SK-N-SH (cell line): ENCODE measurements around the gene NSL1. TPM values are rescaled to one million over a fixed set of nuclear protein-coding genes. Genes with fewer than 3 reads are reported as not detected.
A peak's percentile ranks its signal among the peaks of the same experiment; 100 is the strongest.
"Not testable (repeated sequence)": the region's sequence is repeated elsewhere in the genome, so short reads cannot be mapped to it uniquely, and the experiment has no call there.

Experiments
- CTCF ChIA-PET: fragments of 300-600, 350-600 bp; formaldehyde crosslinking; extraction: SDS; loops from one replicate; lab custom pipeline; 2021; lab: Yijun Ruan, JAX
- POLR2A ChIA-PET: fragments of 350-600 bp; sonication (Branson Sonifier 250); formaldehyde crosslinking; extraction: SDS; loops from one replicate; lab custom pipeline; 2020; ENCODE audit warnings: antibody characterized with exemption, inconsistent platforms; lab: Yijun Ruan, JAX
- DNase-seq: peaks from one replicate; pipeline ENCODE4 v3.0.0; 2012
- H2AFZ ChIP-seq: fragments of 200-600 bp; sonication (generic); 2 replicates; pipeline ENCODE4 v1.8.1; 2016; ENCODE audit warnings: antibody characterized with exemption, mild to moderate bottlenecking, low read depth
- H3F3A ChIP-seq: fragments of 200-600 bp; sonication (generic); replicated peaks from 2 replicates; pipeline ENCODE3; 2016; ENCODE audit warnings: antibody characterized with exemption, mild to moderate bottlenecking; ENCODE audit not compliant: insufficient read depth
- H3K27ac ChIP-seq, 2 experiments: fragments of 200-500 bp in 1 of 2; fragments of 200-600 bp in 1 of 2; sonication (Bioruptor generic) in 1 of 2; sonication (generic), shearing (Covaris generic) in 1 of 2; 2 replicates each; pipeline versions ENCODE4 v1.5.1 to v1.6.1; 2014 to 2016; ENCODE audit warnings: low read depth in 2 of 2, inconsistent platforms in 1 of 2, low read length in 1 of 2, mild to moderate bottlenecking in 1 of 2, mixed read lengths in 1 of 2
- H3K27me3 ChIP-seq: fragments of 200-600 bp; sonication (generic), shearing (Covaris generic); 2 replicates; pipeline ENCODE4 v1.6.1; 2016; ENCODE audit warnings: mixed run types; ENCODE audit not compliant: insufficient read depth
- H3K36me3 ChIP-seq, 2 experiments: fragments of 200-500 bp in 1 of 2; fragments of 200-600 bp in 1 of 2; sonication (Bioruptor generic) in 1 of 2; sonication (generic) in 1 of 2; replicated peaks in 1 of 2; 2 replicates each; pipeline versions ENCODE3 to v1.5.1; 2014 to 2016; ENCODE audit warnings: low read length in 1 of 2, mild to moderate bottlenecking in 1 of 2; ENCODE audit not compliant: insufficient read depth in 2 of 2, control insufficient read depth in 1 of 2
- H3K4me1 ChIP-seq, 2 experiments: fragments of 200-500 bp in 1 of 2; fragments of 200-600 bp in 1 of 2; sonication (Bioruptor generic) in 1 of 2; sonication (generic), shearing (Covaris generic) in 1 of 2; 2 replicates each; pipeline versions ENCODE4 v1.5.1 to v1.6.1; 2014 to 2016; ENCODE audit warnings: low read depth in 1 of 2, low read length in 1 of 2, mixed run types in 1 of 2; ENCODE audit not compliant: insufficient read depth in 2 of 2, control insufficient read depth in 1 of 2
- H3K4me2 ChIP-seq: fragments of 200-600 bp; sonication (generic), shearing (Covaris generic); 2 replicates; pipeline ENCODE4 v1.6.1; 2017; ENCODE audit warnings: mixed run types
- H3K4me3 ChIP-seq, 2 experiments: fragments of 200-500 bp in 1 of 2; fragments of 200-600 bp in 1 of 2; sonication (Bioruptor generic) in 1 of 2; sonication (generic), shearing (Covaris generic) in 1 of 2; 2 replicates each; pipeline versions ENCODE4 v1.5.1 to v1.8.1; 2014 to 2016; ENCODE audit warnings: low read depth in 2 of 2, inconsistent platforms in 1 of 2, low read length in 1 of 2, mild to moderate bottlenecking in 1 of 2, mixed read lengths in 1 of 2, moderate library complexity in 1 of 2
- H3K79me2 ChIP-seq: fragments of 200-600 bp; sonication (generic); 2 replicates; pipeline ENCODE4 v1.8.1; 2017; ENCODE audit warnings: mild to moderate bottlenecking; ENCODE audit not compliant: insufficient read depth
- H3K9ac ChIP-seq: fragments of 200-600 bp; sonication (generic); 2 replicates; pipeline ENCODE4 v1.6.1; 2017; ENCODE audit warnings: mixed run types
- H3K9me2 ChIP-seq: fragments of 200-600 bp; sonication (generic); 2 replicates; pipeline ENCODE4 v1.6.1; 2017; ENCODE audit warnings: mixed run types
- H3K9me3 ChIP-seq: fragments of 200-600 bp; sonication (generic); 2 replicates; pipeline ENCODE4 v1.6.1; 2017; ENCODE audit warnings: mixed run types, mild to moderate bottlenecking, moderate library complexity
- H4K20me1 ChIP-seq: fragments of 200-600 bp; sonication (generic); 2 replicates; pipeline ENCODE4 v1.6.1; 2017; ENCODE audit warnings: mild to moderate bottlenecking, mixed run types; ENCODE audit not compliant: insufficient read depth
- FOXJ3 ChIP-seq: sonication (generic); formaldehyde crosslinking; IDR thresholded peaks from 2 replicates; pipeline ENCODE4 v1.5.1; 2020; ENCODE audit warnings: mild to moderate bottlenecking, missing genetic modification reagents
- FOXM1 ChIP-seq: IDR thresholded peaks from 2 replicates; pipeline ENCODE4 v1.4.0; 2012; ENCODE audit warnings: low read depth, mild to moderate bottlenecking
- GABPA ChIP-seq: IDR thresholded peaks from 2 replicates; pipeline ENCODE4 v1.4.0; 2012; ENCODE audit warnings: low read depth, mild to moderate bottlenecking
- GATA2 ChIP-seq: sonication (generic); formaldehyde crosslinking; IDR thresholded peaks from 2 replicates; pipeline ENCODE4 v1.5.0; 2020; ENCODE audit warnings: mild to moderate bottlenecking, missing genetic modification reagents
- MXI1 ChIP-seq: IDR thresholded peaks from 2 replicates; pipeline ENCODE4 v1.6.1; 2012; ENCODE audit warnings: mild to moderate bottlenecking, low read depth, low read length, improper control_type of control experiment
- NFIC ChIP-seq: IDR thresholded peaks from 2 replicates; pipeline ENCODE4 v1.4.0; 2012; ENCODE audit warnings: borderline replicate concordance
- PBX3 ChIP-seq: IDR thresholded peaks from 2 replicates; pipeline ENCODE4; 2012
- RAD21 ChIP-seq: IDR thresholded peaks from 2 replicates; pipeline ENCODE4 v1.6.1; 2012; ENCODE audit warnings: mild to moderate bottlenecking, low read length
- RCOR1 ChIP-seq: fragments of 150-350 bp; IDR thresholded peaks from 2 replicates; pipeline ENCODE4 v1.6.1; 2017; ENCODE audit warnings: antibody characterized with exemption, low read length
- RFX5 ChIP-seq: IDR thresholded peaks from 2 replicates; pipeline ENCODE4 v1.6.1; 2012; ENCODE audit warnings: mild to moderate bottlenecking, improper control_type of control experiment, low read length
- SIN3A ChIP-seq: IDR thresholded peaks from 2 replicates; pipeline ENCODE4 v1.6.1; 2012; ENCODE audit warnings: low read depth, mild to moderate bottlenecking, low read length, moderate library complexity, borderline replicate concordance
- TAF1 ChIP-seq: IDR thresholded peaks from 2 replicates; pipeline ENCODE4 v1.6.1; 2012; ENCODE audit warnings: low read depth, mild to moderate bottlenecking, low read length, moderate library complexity, borderline replicate concordance
- TCF12 ChIP-seq: IDR thresholded peaks from 2 replicates; pipeline ENCODE4 v1.4.0; 2012
- TEAD4 ChIP-seq: IDR thresholded peaks from 2 replicates; pipeline ENCODE4 v1.4.0; 2012; ENCODE audit warnings: mild to moderate bottlenecking, borderline replicate concordance; ENCODE audit not compliant: insufficient read depth
- YY1 ChIP-seq: IDR thresholded peaks from 2 replicates; pipeline ENCODE4 v1.4.0; 2012; ENCODE audit warnings: low read depth, mild to moderate bottlenecking
- ZBTB33 ChIP-seq: IDR thresholded peaks from 2 replicates; pipeline ENCODE4 v1.4.0; 2012; ENCODE audit warnings: low read depth, borderline replicate concordance
- WGBS: methylation state at CpG from one replicate; pipeline ENCODE4 v1.1.6; 2017; ENCODE audit warnings: low lambda C conversion rate; 5-methylcytosine and 5-hydroxymethylcytosine counted together
- polyA plus RNA-seq, 3 experiments: library from polyadenylated mRNA; depleted of rRNA; stranded (reverse); fragments of >200 nt; gene quantifications; 2 replicates each; pipeline ENCODE4 v1.2.3, GENCODE V29; 2012
- TF ChIP-seq, protein P1 (sequence below): IDR thresholded peaks from 2 replicates; pipeline ENCODE4 v1.4.0; 2012; ENCODE audit warnings: low read depth, borderline replicate concordance
- TF ChIP-seq, protein P2 (sequence below): fragments of 150-350 bp; IDR thresholded peaks from 2 replicates; pipeline ENCODE4 v1.6.1; 2016; ENCODE audit warnings: mild to moderate bottlenecking, low read depth, low read length

NSL1 gene
- polyA plus RNA-seq, 1 of the 3 experiments (the other 2 are of a cell fraction): 22.5 TPM

DNA sequence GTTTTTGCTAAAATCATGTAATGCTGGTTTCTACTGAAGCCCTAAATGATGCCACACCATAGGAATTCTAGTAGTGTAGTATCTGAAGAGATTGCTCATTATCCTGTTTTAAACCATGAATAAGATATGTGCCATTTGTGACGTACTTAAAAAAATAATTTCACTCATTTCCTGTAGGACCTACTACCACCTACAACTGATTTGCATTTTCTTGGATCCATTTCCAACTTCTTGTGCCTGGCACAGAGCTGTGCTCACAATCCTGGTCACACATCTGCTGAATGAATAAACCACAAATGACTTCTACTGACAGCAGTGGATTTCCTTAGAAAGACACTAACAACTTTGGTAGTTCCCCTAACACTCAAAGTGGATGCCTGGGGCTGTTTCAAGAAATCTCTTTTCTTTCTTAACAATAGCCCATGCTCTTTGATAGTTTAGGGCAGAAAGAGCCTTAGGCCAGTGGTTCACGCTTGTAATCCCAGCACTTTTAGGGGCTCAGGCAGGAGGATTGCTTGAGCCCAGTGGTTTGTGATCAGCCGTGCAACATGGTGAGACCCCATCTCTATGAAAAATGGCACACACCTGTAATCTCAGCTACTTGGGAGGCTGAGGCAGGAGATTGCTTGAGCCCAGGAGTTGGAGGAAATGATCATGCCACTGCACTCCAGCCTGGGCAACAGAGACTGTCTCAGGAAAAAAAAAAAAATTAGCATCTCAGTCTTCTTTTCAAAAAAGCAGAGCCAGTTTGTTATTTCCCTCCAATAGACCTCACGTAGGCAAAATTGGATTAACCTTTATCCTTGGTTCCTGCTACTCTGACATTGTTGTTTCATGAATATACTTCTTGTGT, 78.9 kb downstream of the NSL1 start:
- no peak overlapping the region for H3K4me2 ChIP-seq
- no peak for DNase-seq
- H3K4me3 ChIP-seq: no peak overlapping the region
- no peaks in the 10 kb centered on the region for H3K9me3 ChIP-seq
- H3F3A ChIP-seq: peaks cover 3% of the 10 kb centered on the region
- TF ChIP-seq RFX5 (no peak), MXI1 (no peak), FOXJ3 (no peak), GATA2 (CRISPR knock-in tag) (no peak), RAD21 (no peak)
- TF ChIP-seq, protein P1, sequence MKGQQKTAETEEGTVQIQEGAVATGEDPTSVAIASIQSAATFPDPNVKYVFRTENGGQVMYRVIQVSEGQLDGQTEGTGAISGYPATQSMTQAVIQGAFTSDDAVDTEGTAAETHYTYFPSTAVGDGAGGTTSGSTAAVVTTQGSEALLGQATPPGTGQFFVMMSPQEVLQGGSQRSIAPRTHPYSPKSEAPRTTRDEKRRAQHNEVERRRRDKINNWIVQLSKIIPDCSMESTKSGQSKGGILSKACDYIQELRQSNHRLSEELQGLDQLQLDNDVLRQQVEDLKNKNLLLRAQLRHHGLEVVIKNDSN: no peak
- H3K27me3 ChIP-seq: no peaks in the 10 kb centered on the region
- no peak overlapping the region for H3K9ac ChIP-seq
- peak overlapping the region in 1 of 2 experiments; percentile 27; a peak in 1 of 4 replicates for H3K27ac ChIP-seq
- no peaks in the 10 kb centered on the region for H3K79me2 ChIP-seq
- ChIA-PET CTCF (no interaction called here), POLR2A (no interaction called here)
- no peaks in the 10 kb centered on the region; a peak in 1 of 4 replicates for H3K4me1 ChIP-seq
- H3K9me2 ChIP-seq: no peaks in the 10 kb centered on the region
- no peaks in the 10 kb centered on the region for H3K36me3 ChIP-seq
- H4K20me1 ChIP-seq: no peaks in the 10 kb centered on the region
- H2AFZ ChIP-seq: 0 out of 2 replicates have a peak overlapping the region, but pooled peaks have one; percentile 19
- 73% methylated on average over 4 of the region's 4 CpGs for WGBS

- H4K20me1 ChIP-seq, H3K27ac ChIP-seq, H3K9ac ChIP-seq, H3K4me3 ChIP-seq, DNase-seq, POLR2A ChIA-PET, H3K9me3 ChIP-seq, H3K36me3 ChIP-seq, H3K27me3 ChIP-seq, H3K79me2 ChIP-seq, CTCF ChIA-PET, H3K4me2 ChIP-seq, H3K9me2 ChIP-seq, H3K4me1 ChIP-seq, H3F3A ChIP-seq: not testable (repeated sequence)
- 94% methylated on average over 8 of the region's 8 CpGs for WGBS
- 0 out of 2 replicates have a peak overlapping the region, but pooled peaks have one; percentile 19 for H2AFZ ChIP-seq
Measured at GRCh38 chr1:212711974-212712373, 79.6 kb downstream of the NSL1 start.

DNA sequence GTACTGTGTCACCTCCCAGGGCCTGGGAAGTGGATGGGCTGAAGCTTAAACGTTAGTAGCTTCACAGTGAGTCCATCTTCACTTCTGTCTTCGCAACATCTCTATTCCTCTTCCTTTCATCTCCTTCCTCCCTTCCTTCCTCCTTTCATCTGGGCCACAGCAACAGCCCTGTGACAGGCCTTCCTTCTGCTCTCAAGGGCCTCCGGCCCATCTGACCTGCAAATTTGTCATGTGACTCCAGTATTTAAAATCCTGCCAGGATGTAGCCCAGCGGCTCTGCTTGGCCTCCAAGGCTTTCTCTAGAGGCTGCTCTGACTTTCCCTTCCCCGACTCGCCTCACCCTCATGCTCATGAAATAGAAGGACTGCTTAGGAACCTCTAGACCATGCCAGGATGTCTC, 81.0 kb downstream of the NSL1 start:
- Histone ChIP-seq H3K9me3 (no peaks in the 10 kb centered on the region), H3K9me2 (no peaks in the 10 kb centered on the region), H4K20me1 (no peaks in the 10 kb centered on the region), H3K4me2 (no peak overlapping the region), H3K27me3 (no peaks in the 10 kb centered on the region), H3K4me3 (no peak overlapping the region), H3K9ac (no peak overlapping the region), H3K4me1 (no peaks in the 10 kb centered on the region; a peak in 1 of 4 replicates), H2AFZ (no peak overlapping the region), H3F3A (peaks cover 3% of the 10 kb centered on the region), H3K36me3 (no peaks in the 10 kb centered on the region), H3K79me2 (no peaks in the 10 kb centered on the region), H3K27ac (no peak overlapping the region)
- POLR2A ChIA-PET: no interaction called here
- CTCF ChIA-PET: no interaction called here
- 93% methylated on average over 6 of the region's 6 CpGs for WGBS
- no peak for DNase-seq
- TF ChIP-seq TEAD4 (no peak), YY1 (no peak), GABPA (no peak), TCF12 (no peak), SIN3A (no peak), FOXM1 (no peak), RCOR1 (no peak), GATA2 (CRISPR knock-in tag) (no peak), NFIC (no peak), PBX3 (no peak), TAF1 (no peak), ZBTB33 (no peak)
- TF ChIP-seq, protein P2, sequence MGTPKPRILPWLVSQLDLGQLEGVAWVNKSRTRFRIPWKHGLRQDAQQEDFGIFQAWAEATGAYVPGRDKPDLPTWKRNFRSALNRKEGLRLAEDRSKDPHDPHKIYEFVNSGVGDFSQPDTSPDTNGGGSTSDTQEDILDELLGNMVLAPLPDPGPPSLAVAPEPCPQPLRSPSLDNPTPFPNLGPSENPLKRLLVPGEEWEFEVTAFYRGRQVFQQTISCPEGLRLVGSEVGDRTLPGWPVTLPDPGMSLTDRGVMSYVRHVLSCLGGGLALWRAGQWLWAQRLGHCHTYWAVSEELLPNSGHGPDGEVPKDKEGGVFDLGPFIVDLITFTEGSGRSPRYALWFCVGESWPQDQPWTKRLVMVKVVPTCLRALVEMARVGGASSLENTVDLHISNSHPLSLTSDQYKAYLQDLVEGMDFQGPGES: no peak
